K562 (cell line): Measurements from ENCODE around the gene ATP9B. TPM values are rescaled to one million over a fixed set of nuclear protein-coding genes. Genes with fewer than 3 reads are reported as not detected.
A peak's percentile ranks its signal among the peaks of the same experiment; 100 is the strongest.

Source experiments
- ASH1L ChIP-seq: fragments of 450-650 bp; IDR thresholded peaks from 2 replicates; pipeline ENCODE4 v1.6.1; 2018; ENCODE audit warnings: borderline replicate concordance, mild to moderate bottlenecking, low read depth; ENCODE audit not compliant: partially characterized antibody
- ATF6 ChIP-seq: sonication (generic); formaldehyde crosslinking; IDR thresholded peaks from 2 replicates; pipeline ENCODE4 v1.4.0; 2020; ENCODE audit warnings: mild to moderate bottlenecking, missing genetic modification reagents
- BRD4 ChIP-seq: fragments of 200-600 bp; sonication (generic); IDR thresholded peaks from 2 replicates; pipeline ENCODE4 v1.6.1; 2017; ENCODE audit warnings: inconsistent platforms
- ELK1 ChIP-seq: sonication (generic); formaldehyde crosslinking; IDR thresholded peaks from 2 replicates; pipeline ENCODE4 v1.8.1; 2022; ENCODE audit warnings: missing genetic modification reagents
- EP300 ChIP-seq: IDR thresholded peaks from 2 replicates; pipeline ENCODE4 v1.6.1; 2012; ENCODE audit warnings: low read length, improper control_type of control experiment
- FOXA1 ChIP-seq: fragments of 450-650 bp; IDR thresholded peaks from 2 replicates; pipeline ENCODE4 v1.6.1; 2016; ENCODE audit warnings: mild to moderate bottlenecking, borderline replicate concordance
- GMEB1 ChIP-seq: fragments of 250-450 bp; sonication (Bioruptor Pico); IDR thresholded peaks from 2 replicates; pipeline ENCODE4 v1.4.0; 2020; ENCODE audit warnings: mild to moderate bottlenecking
- MTA1 ChIP-seq: fragments of 450-650 bp; IDR thresholded peaks from 2 replicates; pipeline ENCODE4 v1.6.1; 2017; ENCODE audit warnings: borderline replicate concordance
- MTA2 ChIP-seq: fragments of 450-650 bp; IDR thresholded peaks from 2 replicates; pipeline ENCODE4 v1.6.1; 2016; ENCODE audit warnings: low read depth
- PYGO2 ChIP-seq: fragments of 450-650 bp; IDR thresholded peaks from 2 replicates; pipeline ENCODE4 v1.6.1; 2016; ENCODE audit warnings: mild to moderate bottlenecking, missing genetic modification characterization, moderate library complexity, missing compliant biosample characterization
- TCF3 ChIP-seq: sonication (generic); formaldehyde crosslinking; IDR thresholded peaks from 2 replicates; pipeline ENCODE4 v1.4.0; 2020; ENCODE audit warnings: mild to moderate bottlenecking, missing genetic modification reagents
- WHSC1 ChIP-seq: IDR thresholded peaks from one replicate; pipeline ENCODE4 v1.6.1; 2012; ENCODE audit warnings: low read length, control low read depth, inconsistent platforms
- polyA plus RNA-seq, 8 experiments: library from polyadenylated mRNA; depleted of rRNA in 4 of 8; stranded (reverse) in 5 of 8; unstranded in 3 of 8; fragments of >200 nt; fragmentation: Nextera tagmentation in 2 of 8; fragmentation: Illumina TruSeq in 1 of 8; extraction: Ambion mirVana in 2 of 8; extraction: Trizol in 1 of 8; gene quantifications; 2 replicates each; pipeline versions ENCODE4 v1.2.1 to v1.2.3, GENCODE V29; 2011 to 2014; ENCODE audit warnings: inconsistent platforms in 1 of 8, missing spikeins in 1 of 8
- total RNA-seq, 7 experiments: library from RNA; depleted of rRNA in 6 of 7; stranded (reverse); fragments of >200 nt in 6 of 7; fragmentation: Illumina TruSeq in 2 of 7; extraction: Trizol in 2 of 7; gene quantifications; 2 replicates each; pipeline versions ENCODE4 v1.2.1 to v1.2.3, GENCODE V29; 2011 to 2021; ENCODE audit warnings: low replicate concordance in 1 of 7
- TF ChIP-seq, protein P1 (sequence below): fragments of 450-650 bp; IDR thresholded peaks from 2 replicates; pipeline ENCODE4 v1.6.1; 2016; ENCODE audit warnings: mild to moderate bottlenecking, moderate library complexity

ATP9B gene
- total and polyA plus RNA-seq, 9 of the 15 experiments (the other 6 are each of a cell fraction or from before 2014, with no cell fraction given) = 0.66 to 13.2 (median 7.9) TPM

- TF ChIP-seq, protein P1, sequence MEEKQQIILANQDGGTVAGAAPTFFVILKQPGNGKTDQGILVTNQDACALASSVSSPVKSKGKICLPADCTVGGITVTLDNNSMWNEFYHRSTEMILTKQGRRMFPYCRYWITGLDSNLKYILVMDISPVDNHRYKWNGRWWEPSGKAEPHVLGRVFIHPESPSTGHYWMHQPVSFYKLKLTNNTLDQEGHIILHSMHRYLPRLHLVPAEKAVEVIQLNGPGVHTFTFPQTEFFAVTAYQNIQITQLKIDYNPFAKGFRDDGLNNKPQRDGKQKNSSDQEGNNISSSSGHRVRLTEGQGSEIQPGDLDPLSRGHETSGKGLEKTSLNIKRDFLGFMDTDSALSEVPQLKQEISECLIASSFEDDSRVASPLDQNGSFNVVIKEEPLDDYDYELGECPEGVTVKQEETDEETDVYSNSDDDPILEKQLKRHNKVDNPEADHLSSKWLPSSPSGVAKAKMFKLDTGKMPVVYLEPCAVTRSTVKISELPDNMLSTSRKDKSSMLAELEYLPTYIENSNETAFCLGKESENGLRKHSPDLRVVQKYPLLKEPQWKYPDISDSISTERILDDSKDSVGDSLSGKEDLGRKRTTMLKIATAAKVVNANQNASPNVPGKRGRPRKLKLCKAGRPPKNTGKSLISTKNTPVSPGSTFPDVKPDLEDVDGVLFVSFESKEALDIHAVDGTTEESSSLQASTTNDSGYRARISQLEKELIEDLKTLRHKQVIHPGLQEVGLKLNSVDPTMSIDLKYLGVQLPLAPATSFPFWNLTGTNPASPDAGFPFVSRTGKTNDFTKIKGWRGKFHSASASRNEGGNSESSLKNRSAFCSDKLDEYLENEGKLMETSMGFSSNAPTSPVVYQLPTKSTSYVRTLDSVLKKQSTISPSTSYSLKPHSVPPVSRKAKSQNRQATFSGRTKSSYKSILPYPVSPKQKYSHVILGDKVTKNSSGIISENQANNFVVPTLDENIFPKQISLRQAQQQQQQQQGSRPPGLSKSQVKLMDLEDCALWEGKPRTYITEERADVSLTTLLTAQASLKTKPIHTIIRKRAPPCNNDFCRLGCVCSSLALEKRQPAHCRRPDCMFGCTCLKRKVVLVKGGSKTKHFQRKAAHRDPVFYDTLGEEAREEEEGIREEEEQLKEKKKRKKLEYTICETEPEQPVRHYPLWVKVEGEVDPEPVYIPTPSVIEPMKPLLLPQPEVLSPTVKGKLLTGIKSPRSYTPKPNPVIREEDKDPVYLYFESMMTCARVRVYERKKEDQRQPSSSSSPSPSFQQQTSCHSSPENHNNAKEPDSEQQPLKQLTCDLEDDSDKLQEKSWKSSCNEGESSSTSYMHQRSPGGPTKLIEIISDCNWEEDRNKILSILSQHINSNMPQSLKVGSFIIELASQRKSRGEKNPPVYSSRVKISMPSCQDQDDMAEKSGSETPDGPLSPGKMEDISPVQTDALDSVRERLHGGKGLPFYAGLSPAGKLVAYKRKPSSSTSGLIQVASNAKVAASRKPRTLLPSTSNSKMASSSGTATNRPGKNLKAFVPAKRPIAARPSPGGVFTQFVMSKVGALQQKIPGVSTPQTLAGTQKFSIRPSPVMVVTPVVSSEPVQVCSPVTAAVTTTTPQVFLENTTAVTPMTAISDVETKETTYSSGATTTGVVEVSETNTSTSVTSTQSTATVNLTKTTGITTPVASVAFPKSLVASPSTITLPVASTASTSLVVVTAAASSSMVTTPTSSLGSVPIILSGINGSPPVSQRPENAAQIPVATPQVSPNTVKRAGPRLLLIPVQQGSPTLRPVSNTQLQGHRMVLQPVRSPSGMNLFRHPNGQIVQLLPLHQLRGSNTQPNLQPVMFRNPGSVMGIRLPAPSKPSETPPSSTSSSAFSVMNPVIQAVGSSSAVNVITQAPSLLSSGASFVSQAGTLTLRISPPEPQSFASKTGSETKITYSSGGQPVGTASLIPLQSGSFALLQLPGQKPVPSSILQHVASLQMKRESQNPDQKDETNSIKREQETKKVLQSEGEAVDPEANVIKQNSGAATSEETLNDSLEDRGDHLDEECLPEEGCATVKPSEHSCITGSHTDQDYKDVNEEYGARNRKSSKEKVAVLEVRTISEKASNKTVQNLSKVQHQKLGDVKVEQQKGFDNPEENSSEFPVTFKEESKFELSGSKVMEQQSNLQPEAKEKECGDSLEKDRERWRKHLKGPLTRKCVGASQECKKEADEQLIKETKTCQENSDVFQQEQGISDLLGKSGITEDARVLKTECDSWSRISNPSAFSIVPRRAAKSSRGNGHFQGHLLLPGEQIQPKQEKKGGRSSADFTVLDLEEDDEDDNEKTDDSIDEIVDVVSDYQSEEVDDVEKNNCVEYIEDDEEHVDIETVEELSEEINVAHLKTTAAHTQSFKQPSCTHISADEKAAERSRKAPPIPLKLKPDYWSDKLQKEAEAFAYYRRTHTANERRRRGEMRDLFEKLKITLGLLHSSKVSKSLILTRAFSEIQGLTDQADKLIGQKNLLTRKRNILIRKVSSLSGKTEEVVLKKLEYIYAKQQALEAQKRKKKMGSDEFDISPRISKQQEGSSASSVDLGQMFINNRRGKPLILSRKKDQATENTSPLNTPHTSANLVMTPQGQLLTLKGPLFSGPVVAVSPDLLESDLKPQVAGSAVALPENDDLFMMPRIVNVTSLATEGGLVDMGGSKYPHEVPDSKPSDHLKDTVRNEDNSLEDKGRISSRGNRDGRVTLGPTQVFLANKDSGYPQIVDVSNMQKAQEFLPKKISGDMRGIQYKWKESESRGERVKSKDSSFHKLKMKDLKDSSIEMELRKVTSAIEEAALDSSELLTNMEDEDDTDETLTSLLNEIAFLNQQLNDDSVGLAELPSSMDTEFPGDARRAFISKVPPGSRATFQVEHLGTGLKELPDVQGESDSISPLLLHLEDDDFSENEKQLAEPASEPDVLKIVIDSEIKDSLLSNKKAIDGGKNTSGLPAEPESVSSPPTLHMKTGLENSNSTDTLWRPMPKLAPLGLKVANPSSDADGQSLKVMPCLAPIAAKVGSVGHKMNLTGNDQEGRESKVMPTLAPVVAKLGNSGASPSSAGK = no peak
- TF ChIP-seq MTA2 (peak; percentile 58), ASH1L (no peak), ELK1 (CRISPR knock-in tag) (no peak), WHSC1 (no peak), EP300 (no peak), BRD4 (no peak), PYGO2 (tag) (no peak), ATF6 (no peak), TCF3 (CRISPR knock-in tag) (peak; percentile 81), MTA1 (no peak), GMEB1 (CRISPR knock-in tag) (no peak), FOXA1 (no peak)
Observed at GRCh38 chr18:79258447-79258846, 189.3 kb downstream of the ATP9B start (continued).
